ENCODE data around the gene SMARCA2. TPM values are rescaled to one million over a fixed set of nuclear protein-coding genes. Genes with fewer than 3 reads are reported as not detected.

The SMARCA2 gene
- polyA plus RNA-seq, 1 donor from 2014 or later, result 150 TPM

DNA sequence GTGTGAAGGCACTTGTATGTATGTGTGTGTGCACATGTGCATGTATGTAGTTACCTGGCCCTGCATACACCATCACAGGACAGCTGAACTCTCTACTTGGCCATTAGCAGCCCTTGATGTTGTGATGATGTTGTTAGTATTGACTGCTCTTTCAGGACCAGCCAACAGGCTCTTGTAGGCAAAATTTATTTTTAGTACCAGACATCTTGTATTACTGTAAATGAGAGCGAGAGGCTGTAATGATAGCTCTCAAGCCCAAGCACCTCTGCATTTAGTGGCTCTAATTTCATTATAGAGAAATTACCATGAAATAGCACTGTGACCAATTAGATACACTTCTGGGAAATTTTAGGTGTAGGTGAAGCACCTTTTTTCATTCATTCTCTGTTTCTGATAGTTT lies 158.0 kb downstream of the SMARCA2 start:
- Histone ChIP-seq H2AFZ (ENCODE audit: low read depth, low read length) (no peak overlapping the region), H3K4me3 (ENCODE audit: low read length) (no peak overlapping the region), H3F3A (ENCODE audit: insufficient read depth, low read length, poor library complexity, severe bottlenecking) (no peaks in the 10 kb centered on the region), H3K4me2 (ENCODE audit: low read length) (no peak overlapping the region), H4K20me1 (ENCODE audit: insufficient read depth) (no peaks in the 10 kb centered on the region), H3K79me2 (replicated peaks; ENCODE audit: insufficient read depth, low read length) (no peaks in the 10 kb centered on the region), H3K9me2 (ENCODE audit: insufficient read depth, low read length) (no peaks in the 10 kb centered on the region), H3K27ac (ENCODE audit: low read length) (no peak overlapping the region), H3K9me3 (ENCODE audit: low read length) (no peaks in the 10 kb centered on the region), H3K9ac (ENCODE audit: low read length) (no peak overlapping the region), H3K36me3 (ENCODE audit: insufficient read depth, low read length) (no peaks in the 10 kb centered on the region), H3K27me3 (ENCODE audit: insufficient read depth, low read depth, low read length) (no peaks in the 10 kb centered on the region)
- TF ChIP-seq TAF1 (IDR thresholded peaks at IDR 0.05; ENCODE audit: low read depth), result no peak
- no peak for TF ChIP-seq REST (IDR thresholded peaks at IDR 0.05; ENCODE audit: borderline replicate concordance)
- TF ChIP-seq POLR2AphosphoS5 (IDR thresholded peaks at IDR 0.05), result no peak
- no peak for TF ChIP-seq RAD21 (conservative IDR thresholded peaks at IDR 0.05)
- no peak for TF ChIP-seq EZH2 (IDR thresholded peaks at IDR 0.05; ENCODE audit: borderline replicate concordance, insufficient read depth, low read length, poor library complexity, severe bottlenecking)
- TF ChIP-seq, protein P1, sequence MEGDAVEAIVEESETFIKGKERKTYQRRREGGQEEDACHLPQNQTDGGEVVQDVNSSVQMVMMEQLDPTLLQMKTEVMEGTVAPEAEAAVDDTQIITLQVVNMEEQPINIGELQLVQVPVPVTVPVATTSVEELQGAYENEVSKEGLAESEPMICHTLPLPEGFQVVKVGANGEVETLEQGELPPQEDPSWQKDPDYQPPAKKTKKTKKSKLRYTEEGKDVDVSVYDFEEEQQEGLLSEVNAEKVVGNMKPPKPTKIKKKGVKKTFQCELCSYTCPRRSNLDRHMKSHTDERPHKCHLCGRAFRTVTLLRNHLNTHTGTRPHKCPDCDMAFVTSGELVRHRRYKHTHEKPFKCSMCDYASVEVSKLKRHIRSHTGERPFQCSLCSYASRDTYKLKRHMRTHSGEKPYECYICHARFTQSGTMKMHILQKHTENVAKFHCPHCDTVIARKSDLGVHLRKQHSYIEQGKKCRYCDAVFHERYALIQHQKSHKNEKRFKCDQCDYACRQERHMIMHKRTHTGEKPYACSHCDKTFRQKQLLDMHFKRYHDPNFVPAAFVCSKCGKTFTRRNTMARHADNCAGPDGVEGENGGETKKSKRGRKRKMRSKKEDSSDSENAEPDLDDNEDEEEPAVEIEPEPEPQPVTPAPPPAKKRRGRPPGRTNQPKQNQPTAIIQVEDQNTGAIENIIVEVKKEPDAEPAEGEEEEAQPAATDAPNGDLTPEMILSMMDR (IDR thresholded peaks at IDR 0.05; ENCODE audit: poor library complexity, severe bottlenecking), result no peak
- TF ChIP-seq EP300 (conservative IDR thresholded peaks at IDR 0.05; ENCODE audit: poor library complexity, severe bottlenecking), result no peak
- no peak for TF ChIP-seq SMC3 (conservative IDR thresholded peaks at IDR 0.05; ENCODE audit: poor library complexity)
- TF ChIP-seq MXI1 (conservative IDR thresholded peaks at IDR 0.05; ENCODE audit: poor library complexity, severe bottlenecking), result no peak

- H3F3A ChIP-seq (ENCODE audit: insufficient read depth, low read length, poor library complexity, severe bottlenecking), result no peaks in the 10 kb centered on the region
- H3K9ac ChIP-seq (ENCODE audit: low read length), result no peak overlapping the region
- H3K9me3 ChIP-seq (ENCODE audit: low read length), result no peaks in the 10 kb centered on the region
- H3K9me2 ChIP-seq (ENCODE audit: insufficient read depth, low read length), result no peaks in the 10 kb centered on the region
- no peaks in the 10 kb centered on the region for H4K20me1 ChIP-seq (ENCODE audit: insufficient read depth)
- no peak overlapping the region for H2AFZ ChIP-seq (ENCODE audit: low read depth, low read length)
- H3K4me2 ChIP-seq (ENCODE audit: low read length), result no peak overlapping the region
- H3K4me3 ChIP-seq (ENCODE audit: low read length), result no peak overlapping the region
- H3K27me3 ChIP-seq (ENCODE audit: insufficient read depth, low read depth, low read length), result no peaks in the 10 kb centered on the region
- TF ChIP-seq MXI1 (conservative IDR thresholded peaks at IDR 0.05; ENCODE audit: poor library complexity, severe bottlenecking) (no peak), RAD21 (conservative IDR thresholded peaks at IDR 0.05) (no peak), EP300 (conservative IDR thresholded peaks at IDR 0.05; ENCODE audit: poor library complexity, severe bottlenecking) (no peak)
- no peaks in the 10 kb centered on the region for H3K36me3 ChIP-seq (ENCODE audit: insufficient read depth, low read length)
- H3K27ac ChIP-seq (ENCODE audit: low read length), result no peak overlapping the region
- H3K79me2 ChIP-seq (replicated peaks; ENCODE audit: insufficient read depth, low read length), result no peaks in the 10 kb centered on the region
These were observed 158.7 kb downstream of the SMARCA2 start for GRCh38 chr9:2173861-2174260.

DNA sequence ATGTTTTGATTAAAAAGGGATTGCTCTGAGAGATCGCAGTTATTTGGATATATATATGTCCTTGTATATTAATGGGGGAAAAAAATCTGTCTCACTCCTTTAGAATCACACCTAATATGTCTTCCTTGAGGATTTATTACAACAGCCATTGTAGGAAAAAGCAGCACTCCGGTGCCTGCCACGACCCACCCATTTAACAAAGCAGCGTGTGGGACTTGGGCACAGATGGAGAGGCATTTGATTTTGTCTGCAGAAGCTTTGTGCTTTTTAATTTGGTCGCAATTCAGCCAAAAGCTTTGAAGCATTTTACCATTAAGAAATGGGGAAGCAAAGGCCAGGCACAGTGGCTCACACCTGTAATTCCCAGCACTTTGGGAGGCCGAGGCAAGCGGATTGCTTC lies 159.2 kb downstream of the SMARCA2 start:
- Histone ChIP-seq H3K27me3 (ENCODE audit: insufficient read depth, low read depth, low read length) (no peaks in the 10 kb centered on the region), H3K27ac (ENCODE audit: low read length) (no peak overlapping the region), H3K9me3 (ENCODE audit: low read length) (no peaks in the 10 kb centered on the region)

More for the DNA sequence above, 159.2 kb downstream of the SMARCA2 start:
- no peak overlapping the region for H3K9ac ChIP-seq (ENCODE audit: low read length)
- no peaks in the 10 kb centered on the region for H4K20me1 ChIP-seq (ENCODE audit: insufficient read depth)
- H2AFZ ChIP-seq (ENCODE audit: low read depth, low read length), result no peak overlapping the region
- TF ChIP-seq, protein P1 (IDR thresholded peaks at IDR 0.05; ENCODE audit: poor library complexity, severe bottlenecking), result no peak
- no peak for TF ChIP-seq SMC3 (conservative IDR thresholded peaks at IDR 0.05; ENCODE audit: poor library complexity)
- no peak for TF ChIP-seq RAD21 (conservative IDR thresholded peaks at IDR 0.05)
- TF ChIP-seq EP300 (conservative IDR thresholded peaks at IDR 0.05; ENCODE audit: poor library complexity, severe bottlenecking), result no peak
- no peak for TF ChIP-seq TAF1 (IDR thresholded peaks at IDR 0.05; ENCODE audit: low read depth)
- TF ChIP-seq REST (IDR thresholded peaks at IDR 0.05; ENCODE audit: borderline replicate concordance), result no peak
- no peak for TF ChIP-seq POLR2AphosphoS5 (IDR thresholded peaks at IDR 0.05)
- no peak for TF ChIP-seq MXI1 (conservative IDR thresholded peaks at IDR 0.05; ENCODE audit: poor library complexity, severe bottlenecking)
- no peak for TF ChIP-seq EZH2 (IDR thresholded peaks at IDR 0.05; ENCODE audit: borderline replicate concordance, insufficient read depth, low read length, poor library complexity, severe bottlenecking)
- H3K36me3 ChIP-seq (ENCODE audit: insufficient read depth, low read length), result no peaks in the 10 kb centered on the region
- H3K4me2 ChIP-seq (ENCODE audit: low read length), result no peak overlapping the region
- H3F3A ChIP-seq (ENCODE audit: insufficient read depth, low read length, poor library complexity, severe bottlenecking), result no peaks in the 10 kb centered on the region
- H3K4me3 ChIP-seq (ENCODE audit: low read length), result no peak overlapping the region
- no peaks in the 10 kb centered on the region for H3K79me2 ChIP-seq (replicated peaks; ENCODE audit: insufficient read depth, low read length)
- no peaks in the 10 kb centered on the region for H3K9me2 ChIP-seq (ENCODE audit: insufficient read depth, low read length)
